Neural crest cell (in vitro differentiated cells): Measurements from ENCODE around the gene ELFN1. TPM values are rescaled to one million over a fixed set of nuclear protein-coding genes. Genes with fewer than 3 reads are reported as not detected.
A peak's percentile ranks its signal among the peaks of the same experiment; 100 is the strongest.

Source experiments
- DNase-seq: peaks from one replicate; pipeline ENCODE4 v3.0.0; 2021; ENCODE audit warnings: low read depth, mixed read lengths, low spot score
- H3K27ac Mint-ChIP-seq: one replicate; pipeline ENCODE4 v1.8.0; 2021; ENCODE audit warnings: mild to moderate bottlenecking, mixed read lengths; ENCODE audit not compliant: unreplicated experiment
- H3K27me3 Mint-ChIP-seq: 2 replicates; pipeline ENCODE4 v1.8.0; 2021; ENCODE audit warnings: low read depth, mild to moderate bottlenecking, mixed read lengths
- H3K36me3 Mint-ChIP-seq: 2 replicates; pipeline ENCODE4 v1.8.0; 2021; ENCODE audit warnings: low read depth, mild to moderate bottlenecking, mixed read lengths
- H3K4me1 Mint-ChIP-seq: 2 replicates; pipeline ENCODE4 v1.8.0; 2021; ENCODE audit warnings: mixed read lengths
- H3K4me3 Mint-ChIP-seq: one replicate; pipeline ENCODE4 v1.8.0; 2021; ENCODE audit warnings: mild to moderate bottlenecking, mixed read lengths
- H3K9me3 Mint-ChIP-seq: 2 replicates; pipeline ENCODE4 v1.8.0; 2021; ENCODE audit warnings: mixed read lengths
- total RNA-seq: library from RNA; stranded (reverse); gene quantifications from 2 replicates; pipeline ENCODE4 v1.2.1, GENCODE V29; 2021
- TF ChIP-seq, protein P1 (sequence below): fragments of 200-600 bp; sonication (generic); conservative IDR thresholded peaks from 2 replicates; pipeline ENCODE4 v1.5.0; 2021; ENCODE audit warnings: antibody characterized with exemption, mild to moderate bottlenecking

The ELFN1 gene
- total RNA-seq, 1 donor from 2014 or later: 8.5 TPM

DNA sequence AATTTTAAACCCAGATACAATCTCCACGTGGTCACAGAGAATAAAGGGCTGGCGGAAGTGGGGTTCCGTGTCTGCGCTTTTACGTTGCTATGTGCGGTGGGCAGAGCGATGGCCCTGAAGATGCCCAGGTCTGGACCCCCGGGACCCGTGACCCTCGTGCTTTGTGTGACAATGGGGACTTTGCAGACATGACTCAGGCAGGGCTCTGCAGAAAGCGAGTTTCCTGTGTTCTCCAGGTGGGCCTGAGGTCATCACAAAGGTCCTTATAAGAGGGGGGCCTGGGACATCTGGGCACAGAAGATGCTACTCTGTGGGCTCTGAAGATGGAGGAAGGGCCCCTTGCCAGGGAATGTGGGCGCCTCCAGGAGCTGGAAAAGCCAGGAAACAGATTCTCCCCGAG is 95.3 kb downstream of the ELFN1 start:
- Mint-ChIP-seq H3K36me3 (peaks cover 2% of the 10 kb centered on the region), H3K27me3 (peaks cover 3% of the 10 kb centered on the region), H3K9me3 (peaks cover 3% of the 10 kb centered on the region), H3K4me1 (no peaks in the 10 kb centered on the region), H3K27ac (no peak overlapping the region), H3K4me3 (no peak overlapping the region)
- TF ChIP-seq, protein P1, sequence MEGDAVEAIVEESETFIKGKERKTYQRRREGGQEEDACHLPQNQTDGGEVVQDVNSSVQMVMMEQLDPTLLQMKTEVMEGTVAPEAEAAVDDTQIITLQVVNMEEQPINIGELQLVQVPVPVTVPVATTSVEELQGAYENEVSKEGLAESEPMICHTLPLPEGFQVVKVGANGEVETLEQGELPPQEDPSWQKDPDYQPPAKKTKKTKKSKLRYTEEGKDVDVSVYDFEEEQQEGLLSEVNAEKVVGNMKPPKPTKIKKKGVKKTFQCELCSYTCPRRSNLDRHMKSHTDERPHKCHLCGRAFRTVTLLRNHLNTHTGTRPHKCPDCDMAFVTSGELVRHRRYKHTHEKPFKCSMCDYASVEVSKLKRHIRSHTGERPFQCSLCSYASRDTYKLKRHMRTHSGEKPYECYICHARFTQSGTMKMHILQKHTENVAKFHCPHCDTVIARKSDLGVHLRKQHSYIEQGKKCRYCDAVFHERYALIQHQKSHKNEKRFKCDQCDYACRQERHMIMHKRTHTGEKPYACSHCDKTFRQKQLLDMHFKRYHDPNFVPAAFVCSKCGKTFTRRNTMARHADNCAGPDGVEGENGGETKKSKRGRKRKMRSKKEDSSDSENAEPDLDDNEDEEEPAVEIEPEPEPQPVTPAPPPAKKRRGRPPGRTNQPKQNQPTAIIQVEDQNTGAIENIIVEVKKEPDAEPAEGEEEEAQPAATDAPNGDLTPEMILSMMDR: no peak
- DNase-seq: no peak

DNA sequence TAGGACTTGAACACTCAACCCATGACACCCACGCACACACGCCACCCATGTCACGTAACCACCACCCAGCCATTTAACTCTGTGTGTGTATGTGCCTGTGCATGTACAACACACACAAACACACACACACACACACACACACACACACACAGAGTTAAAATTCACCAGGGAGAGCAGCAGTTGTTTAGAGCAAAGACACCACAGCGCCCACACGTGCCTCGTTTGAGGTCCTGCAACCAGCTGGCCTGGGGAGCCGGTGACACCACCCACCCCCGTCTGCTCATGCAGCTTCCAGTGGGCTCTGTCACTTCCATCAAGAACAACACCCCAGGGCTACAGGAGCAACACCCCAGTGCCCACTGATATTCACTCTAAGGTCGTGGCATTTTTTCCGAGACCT is 97.4 kb downstream of the ELFN1 start:
- TF ChIP-seq, protein P1: no peak
- peaks cover 3% of the 10 kb centered on the region for H3K27me3 Mint-ChIP-seq
- peaks cover 2% of the 10 kb centered on the region for H3K36me3 Mint-ChIP-seq
- H3K4me3 Mint-ChIP-seq: no peak overlapping the region
- no peak for DNase-seq
- H3K27ac Mint-ChIP-seq: no peak overlapping the region
- peaks cover 3% of the 10 kb centered on the region for H3K9me3 Mint-ChIP-seq
- no peaks in the 10 kb centered on the region for H3K4me1 Mint-ChIP-seq

DNA sequence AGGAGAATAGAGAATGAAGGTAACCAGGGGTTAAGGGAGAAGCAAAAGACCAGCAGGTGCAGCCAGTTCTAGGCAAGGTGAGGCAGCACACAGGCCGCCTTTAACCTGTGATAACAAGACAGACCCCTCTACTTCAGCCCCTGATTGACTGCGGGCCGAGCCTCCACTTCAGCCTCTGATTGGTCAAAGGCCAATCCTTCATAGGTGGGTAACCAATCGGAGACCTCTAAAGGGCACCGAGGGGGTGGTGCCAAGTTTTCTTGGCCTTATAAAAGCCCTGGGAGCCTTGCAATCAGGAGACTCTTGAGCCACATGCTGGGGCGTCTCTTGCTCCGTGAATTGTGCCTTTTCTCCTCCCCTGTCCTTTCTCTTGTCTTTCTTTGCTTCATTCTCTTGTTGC is 98.8 kb downstream of the ELFN1 start:
- Mint-ChIP-seq H3K27ac (no peak overlapping the region), H3K9me3 (peaks cover 3% of the 10 kb centered on the region), H3K27me3 (peaks cover 3% of the 10 kb centered on the region), H3K4me3 (no peak overlapping the region), H3K4me1 (no peaks in the 10 kb centered on the region), H3K36me3 (peaks cover 2% of the 10 kb centered on the region)
- no peak for DNase-seq
- TF ChIP-seq, protein P1: no peak

DNA sequence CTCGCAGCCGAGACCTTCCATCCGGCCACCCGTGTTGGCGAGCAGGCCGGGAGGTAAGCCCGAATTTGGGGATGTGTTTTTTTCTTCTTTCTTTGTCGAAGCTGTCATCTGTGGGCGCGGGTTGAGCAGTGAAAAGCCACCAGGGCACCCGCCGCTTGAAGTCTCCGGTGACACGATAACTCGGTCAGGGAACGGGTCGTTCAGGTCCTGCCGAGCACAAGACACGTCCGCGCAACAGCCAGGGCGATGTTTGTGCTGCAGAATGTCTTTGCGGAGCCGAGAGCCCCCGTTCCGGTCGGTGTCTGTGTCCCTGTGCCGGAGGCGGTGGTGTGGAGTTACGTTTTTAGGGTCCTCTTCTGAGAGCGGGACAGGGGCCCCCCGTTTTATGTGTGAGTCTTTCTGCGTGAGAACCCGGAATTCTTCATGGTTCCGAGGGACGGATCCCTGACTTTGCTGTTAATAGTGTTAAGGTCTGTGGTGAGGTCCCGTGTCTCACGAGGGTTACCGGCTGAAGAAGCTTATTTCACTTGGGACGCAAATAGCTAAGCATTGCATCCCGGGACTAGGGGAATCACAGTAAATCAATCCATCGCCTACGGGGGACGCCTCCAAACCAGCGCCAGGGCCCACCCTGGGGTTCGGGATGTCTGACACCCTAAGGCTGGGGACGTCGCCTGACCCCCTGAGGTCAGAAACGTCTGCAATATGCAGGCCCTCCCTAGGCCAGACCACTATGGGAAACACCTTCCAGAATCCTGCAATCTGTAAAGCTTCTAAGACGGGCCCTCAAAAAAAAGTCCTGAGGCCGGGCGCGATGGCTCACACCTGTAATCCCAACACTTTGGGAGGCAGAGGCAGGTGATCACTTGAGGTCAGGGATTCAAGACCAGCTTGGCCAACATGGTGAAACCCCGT is 99.5 kb downstream of the ELFN1 start:
- Mint-ChIP-seq H3K27ac (no peak overlapping the region), H3K36me3 (peaks cover 2% of the 10 kb centered on the region), H3K4me1 (no peaks in the 10 kb centered on the region), H3K27me3 (peaks cover 3% of the 10 kb centered on the region), H3K4me3 (no peak overlapping the region), H3K9me3 (peaks cover 3% of the 10 kb centered on the region)
- no peak for DNase-seq
- TF ChIP-seq, protein P1: no peak

DNA sequence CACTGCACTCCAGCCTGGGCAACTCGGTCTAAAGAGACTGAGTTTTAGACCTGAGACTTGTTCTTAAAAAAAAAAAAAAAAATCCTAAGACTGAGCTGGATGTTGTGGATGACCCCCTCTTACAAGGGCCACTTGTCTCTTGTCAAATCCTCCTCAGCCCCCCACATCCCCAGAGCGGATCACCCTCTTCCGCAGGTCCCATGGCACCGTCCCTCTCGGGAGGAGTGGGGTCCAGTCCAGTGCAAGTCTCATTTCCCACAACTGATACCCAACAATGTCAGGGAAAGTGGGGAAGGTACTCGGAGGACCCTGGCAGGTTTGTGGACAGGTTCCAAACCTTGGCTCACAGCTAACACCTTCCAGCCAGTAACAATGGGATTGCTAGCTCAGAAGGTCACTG is 100.3 kb downstream of the ELFN1 start:
- no peak for DNase-seq
- Mint-ChIP-seq H3K4me3 (no peak overlapping the region), H3K27me3 (peaks cover 3% of the 10 kb centered on the region), H3K36me3 (peaks cover 2% of the 10 kb centered on the region), H3K9me3 (peaks cover 4% of the 10 kb centered on the region), H3K4me1 (no peaks in the 10 kb centered on the region), H3K27ac (peak overlapping the region; percentile 50)
- TF ChIP-seq, protein P1: no peak
